DND-41 (cell line): ENCODE data around the gene RSPH9.

ENCODE experiments used
- ATAC-seq: fragments of 200-7000 bp; cut with Tn5 transposase; 3 replicates; pipeline ENCODE4 v1.9.1; 2021; ENCODE audit warnings: low read depth; ENCODE audit not compliant: insufficient read depth
- DNase-seq: peaks from one replicate; pipeline ENCODE4 v3.0.0-alpha.2; 2020
- H2AFZ ChIP-seq: 2 replicates; pipeline ENCODE4 v1.6.0; 2012; ENCODE audit warnings: low read depth, low read length
- H3K27ac ChIP-seq: 2 replicates; pipeline ENCODE4 v1.5.1; 2012; ENCODE audit warnings: low read length, inconsistent platforms
- H3K27me3 ChIP-seq: fragments of 200-600 bp; sonication (generic); 2 replicates; pipeline ENCODE4 v1.6.0; 2012; ENCODE audit warnings: low read length, mild to moderate bottlenecking, inconsistent platforms; ENCODE audit not compliant: insufficient read depth, poor library complexity
- H3K36me3 ChIP-seq: 2 replicates; pipeline ENCODE4 v1.5.1; 2012; ENCODE audit warnings: low read length, inconsistent platforms; ENCODE audit not compliant: insufficient read depth
- H3K4me1 ChIP-seq: 2 replicates; pipeline ENCODE4 v1.5.1; 2012; ENCODE audit warnings: mild to moderate bottlenecking, low read length; ENCODE audit not compliant: insufficient read depth
- H3K4me2 ChIP-seq: 2 replicates; pipeline ENCODE4 v1.6.0; 2012; ENCODE audit warnings: mild to moderate bottlenecking, moderate library complexity, low read length, inconsistent platforms; ENCODE audit not compliant: insufficient read depth
- H3K4me3 ChIP-seq, 2 experiments: fragments of 200-600 bp in 1 of 2; shearing (Covaris generic) in 1 of 2; 2 replicates each; pipeline ENCODE4 v1.5.1; 2012 to 2016; ENCODE audit warnings: inconsistent platforms in 2 of 2, low read length in 2 of 2, mild to moderate bottlenecking in 2 of 2, low read depth in 1 of 2, moderate library complexity in 1 of 2
- H3K79me2 ChIP-seq: 2 replicates; pipeline ENCODE4 v1.6.0; 2012; ENCODE audit warnings: low read length, inconsistent platforms; ENCODE audit not compliant: insufficient read depth
- H3K9ac ChIP-seq: 2 replicates; pipeline ENCODE4 v1.6.0; 2012; ENCODE audit warnings: low read depth, mild to moderate bottlenecking, inconsistent platforms, low read length, moderate library complexity
- H3K9me3 ChIP-seq: 2 replicates; pipeline ENCODE4 v1.5.1; 2012; ENCODE audit warnings: low read length, moderate library complexity, mild to moderate bottlenecking, inconsistent platforms; ENCODE audit not compliant: insufficient read depth, severe bottlenecking
- H4K20me1 ChIP-seq: 2 replicates; pipeline ENCODE4 v1.6.0; 2012; ENCODE audit warnings: low read length; ENCODE audit not compliant: insufficient read depth
- CTCF ChIP-seq: IDR thresholded peaks from 2 replicates; pipeline ENCODE4 v1.5.1; 2012; ENCODE audit warnings: borderline replicate concordance, low read length, moderate library complexity, mild to moderate bottlenecking; ENCODE audit not compliant: poor library complexity, severe bottlenecking; ENCODE audit errors: extremely low read depth
- EZH2 ChIP-seq: IDR thresholded peaks from 3 replicates; pipeline ENCODE4 v1.6.1; 2012; ENCODE audit warnings: borderline replicate concordance, low read depth, mild to moderate bottlenecking, moderate library complexity, low read length, inconsistent platforms; ENCODE audit not compliant: severe bottlenecking

The RSPH9 gene

GRCh38 chr6:43644940-43645612 lies at the start of gene RSPH9:
Gene RSPH9 (plus strand): TSS chr6:43645036. CDS start chr6:43645099, 63 bp downstream.
- Histone ChIP-seq H3K4me1 (peaks cover 3% of the 10 kb centered on the region), H3K27ac (no peak within 1 kb of the TSS), H3K36me3 (peaks cover 18% of the 10 kb centered on the region), H3K27me3 (no peaks in the 10 kb centered on the region), H3K4me3 (no peak within 1 kb of the TSS), H2AFZ (no peak within 1 kb of the TSS), H3K9ac (no peak within 1 kb of the TSS), H3K4me2 (no peak within 1 kb of the TSS), H4K20me1 (peaks cover 20% of the 10 kb centered on the region), H3K79me2 (peaks cover 5% of the 10 kb centered on the region; the same call in 1 of the 2 replicates), H3K9me3 (no peaks in the 10 kb centered on the region)
- no peak for ATAC-seq
- TF ChIP-seq CTCF (no peak), EZH2 (no peak)
- DNase-seq, result no peak

GRCh38 chr6:43600595-43600994 lies 44.2 kb upstream of the RSPH9 start:
- H3K79me2 ChIP-seq, result peaks cover 2% of the 10 kb centered on the region; the same call in 1 of the 2 replicates
- TF ChIP-seq EZH2 (no peak), CTCF (no peak)
- H4K20me1 ChIP-seq, result no peaks in the 10 kb centered on the region
- ATAC-seq (no peak), DNase-seq (no peak)
- no peak overlapping the region for H3K9ac ChIP-seq
- no peak overlapping the region for H3K27ac ChIP-seq
- peaks cover 77% of the 10 kb centered on the region for H3K36me3 ChIP-seq
- no peaks in the 10 kb centered on the region for H3K9me3 ChIP-seq
- H3K4me3 ChIP-seq, result no peak overlapping the region
- no peak overlapping the region for H2AFZ ChIP-seq
- no peaks in the 10 kb centered on the region for H3K27me3 ChIP-seq
- H3K4me1 ChIP-seq, result no peaks in the 10 kb centered on the region
- no peak overlapping the region for H3K4me2 ChIP-seq

GRCh38 chr6:43604174-43604573 lies 40.7 kb upstream of the RSPH9 start:
- no peaks in the 10 kb centered on the region for H3K27me3 ChIP-seq
- DNase-seq, result no peak
- no peak overlapping the region for H3K27ac ChIP-seq
- no peaks in the 10 kb centered on the region for H4K20me1 ChIP-seq
- peaks cover 86% of the 10 kb centered on the region for H3K36me3 ChIP-seq
- no peak for ATAC-seq
- no peaks in the 10 kb centered on the region for H3K79me2 ChIP-seq
- H3K9ac ChIP-seq, result no peak overlapping the region
- no peaks in the 10 kb centered on the region for H3K4me1 ChIP-seq
- H3K9me3 ChIP-seq, result no peaks in the 10 kb centered on the region
- no peak for TF ChIP-seq CTCF
- TF ChIP-seq EZH2, result no peak
- no peak overlapping the region for H3K4me3 ChIP-seq
- no peak overlapping the region for H2AFZ ChIP-seq
- no peak overlapping the region for H3K4me2 ChIP-seq
